Astrocyte (in vitro differentiated cells and primary cell): Measurements from ENCODE around the gene TRPM3.

Experiments used
- EZH2 ChIP-seq: IDR thresholded peaks from 2 replicates; pipeline ENCODE4 v1.6.1; 2012; ENCODE audit warnings: mild to moderate bottlenecking, low read length, inconsistent platforms; ENCODE audit not compliant: insufficient read depth
- TF ChIP-seq, protein P1 (sequence below): IDR thresholded peaks from 2 replicates; pipeline ENCODE4 v1.5.1; 2011; ENCODE audit warnings: low read depth, mild to moderate bottlenecking, inconsistent platforms, low read length, moderate library complexity; ENCODE audit not compliant: insufficient read depth

DNA sequence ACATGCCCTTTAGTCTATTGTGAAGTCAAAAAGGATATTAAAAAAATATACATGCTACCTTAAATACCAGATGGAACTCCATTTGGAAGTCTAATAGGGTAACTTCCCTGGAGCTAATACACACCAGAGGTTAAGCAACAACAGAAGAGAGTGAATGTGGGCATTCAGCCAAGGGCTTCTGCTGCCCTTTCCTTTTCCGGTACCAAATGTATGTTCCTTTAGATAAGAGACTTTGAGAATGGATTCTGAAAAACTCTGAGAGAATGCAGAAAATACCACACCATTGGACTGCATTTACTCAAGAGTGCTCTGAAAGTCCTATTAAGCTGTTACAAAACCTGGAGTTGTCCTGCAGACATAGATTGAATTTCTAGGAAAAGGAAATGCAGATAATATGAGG is 23.8 kb upstream of the TRPM3 start:
- TF ChIP-seq, protein P1, sequence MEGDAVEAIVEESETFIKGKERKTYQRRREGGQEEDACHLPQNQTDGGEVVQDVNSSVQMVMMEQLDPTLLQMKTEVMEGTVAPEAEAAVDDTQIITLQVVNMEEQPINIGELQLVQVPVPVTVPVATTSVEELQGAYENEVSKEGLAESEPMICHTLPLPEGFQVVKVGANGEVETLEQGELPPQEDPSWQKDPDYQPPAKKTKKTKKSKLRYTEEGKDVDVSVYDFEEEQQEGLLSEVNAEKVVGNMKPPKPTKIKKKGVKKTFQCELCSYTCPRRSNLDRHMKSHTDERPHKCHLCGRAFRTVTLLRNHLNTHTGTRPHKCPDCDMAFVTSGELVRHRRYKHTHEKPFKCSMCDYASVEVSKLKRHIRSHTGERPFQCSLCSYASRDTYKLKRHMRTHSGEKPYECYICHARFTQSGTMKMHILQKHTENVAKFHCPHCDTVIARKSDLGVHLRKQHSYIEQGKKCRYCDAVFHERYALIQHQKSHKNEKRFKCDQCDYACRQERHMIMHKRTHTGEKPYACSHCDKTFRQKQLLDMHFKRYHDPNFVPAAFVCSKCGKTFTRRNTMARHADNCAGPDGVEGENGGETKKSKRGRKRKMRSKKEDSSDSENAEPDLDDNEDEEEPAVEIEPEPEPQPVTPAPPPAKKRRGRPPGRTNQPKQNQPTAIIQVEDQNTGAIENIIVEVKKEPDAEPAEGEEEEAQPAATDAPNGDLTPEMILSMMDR, result no peak
- no peak for TF ChIP-seq EZH2
